GM18868 (cell line): Measurements from ENCODE around the gene GCN1.

ENCODE experiments used
- ATAC-seq: cut with Tn5 transposase; IDR thresholded peaks from one replicate; pipeline ENCODE4 v1.9.1; 2021; ENCODE audit warnings: mild to moderate bottlenecking, moderate library complexity; ENCODE audit not compliant: unreplicated experiment

The GCN1 gene

GRCh38 chr12:120121343-120121742 is 73.2 kb downstream of the GCN1 start:
- ATAC-seq = no peak

- peak; percentile 37 for ATAC-seq
These were observed 75.1 kb downstream of the GCN1 start for GRCh38 chr12:120119271-120119973.

GRCh38 chr12:120118321-120119061 is 76.0 kb downstream of the GCN1 start:
- no peak for ATAC-seq

GRCh38 chr12:120117961-120118320 is 76.6 kb downstream of the GCN1 start:
- ATAC-seq = no peak

GRCh38 chr12:120116792-120117651 is 77.5 kb downstream of the GCN1 start:
- ATAC-seq = peak; percentile 38

GRCh38 chr12:120116441-120116791 is 78.1 kb downstream of the GCN1 start, which contains the start of gene RAB35:
Gene RAB35 (minus strand): TSS chr12:120116753. CDS start chr12:120116650, 103 bp downstream.
- peak; percentile 8 for ATAC-seq

- ATAC-seq = no peak
These were observed 78.6 kb downstream of the GCN1 start for GRCh38 chr12:120115692-120116440.

GRCh38 chr12:120115066-120115465 is 79.4 kb downstream of the GCN1 start:
- ATAC-seq = no peak

- peak; percentile 76 for ATAC-seq
These were observed 83.7 kb downstream of the GCN1 start for GRCh38 chr12:120110550-120111501.

GRCh38 chr12:120109570-120110267 is 84.8 kb downstream of the GCN1 start:
- ATAC-seq = no peak

GRCh38 chr12:120106151-120106550 is 88.4 kb downstream of the GCN1 start:
- no peak for ATAC-seq

- ATAC-seq = no peak
These were observed 91.1 kb downstream of the GCN1 start for GRCh38 chr12:120103371-120103770.

GRCh38 chr12:120103044-120103338 is 91.5 kb downstream of the GCN1 start:
- no peak for ATAC-seq

GRCh38 chr12:120102189-120103043 is 92.1 kb downstream of the GCN1 start:
- ATAC-seq = no peak

GRCh38 chr12:120101617-120102016 is 92.9 kb downstream of the GCN1 start:
- ATAC-seq = no peak

GRCh38 chr12:120101182-120101581 is 93.3 kb downstream of the GCN1 start:
- ATAC-seq = no peak

GRCh38 chr12:120100630-120101029 is 93.9 kb downstream of the GCN1 start:
- ATAC-seq = no peak

- ATAC-seq = no peak
These were observed 94.8 kb downstream of the GCN1 start for GRCh38 chr12:120099738-120100137.
